Naive thymus-derived CD4-positive, alpha-beta T cell (primary cell): ENCODE data around the gene TGOLN2. TPM values are rescaled to one million over a fixed set of nuclear protein-coding genes. Genes with fewer than 3 reads are reported as not detected.
A peak's percentile ranks its signal among the peaks of the same experiment; 100 is the strongest.
"Not testable (repeated sequence)": the region's sequence is repeated elsewhere in the genome, so short reads cannot be mapped to it uniquely, and the experiment has no call there.

ENCODE experiments used
- ATAC-seq: fragments of 150-1000 bp; cut with Tn5 transposase; 2 replicates; pipeline ENCODE4 v1.10.0; 2021; ENCODE audit warnings: mild to moderate bottlenecking, moderate library complexity
- CTCF ChIA-PET: fragments of 350-600 bp; sonication (Branson Sonifier 250); formaldehyde crosslinking; loops from one replicate; lab custom pipeline; 2021; ENCODE audit warnings: antibody characterized with exemption; lab: Charles Lee
- POLR2A ChIA-PET: fragments of 350-600 bp; sonication (Branson Sonifier 250); formaldehyde crosslinking; loops from one replicate; lab custom pipeline; 2021; ENCODE audit warnings: antibody characterized with exemption, inconsistent platforms; lab: Charles Lee
- DNase-seq, 9 donors: peaks; one replicate each; pipeline versions ENCODE4 v3.0.0 to v3.0.0-alpha.2; 2020 to 2022; ENCODE audit warnings: mixed read lengths in 1 of 9
- H3K27ac ChIP-seq: one replicate; pipeline ENCODE4 v1.7.0; 2013; ENCODE audit warnings: mild to moderate bottlenecking, low read depth, low read length, moderate library complexity
- H3K27me3 ChIP-seq, 2 donors: one replicate each; pipeline ENCODE4 v1.7.0; 2013; ENCODE audit warnings: low read length in 2 of 2, mild to moderate bottlenecking in 2 of 2, moderate library complexity in 2 of 2; ENCODE audit not compliant: control insufficient read depth in 2 of 2, insufficient read depth in 2 of 2
- H3K36me3 ChIP-seq, 3 experiments: 1 replicate in 2 of 3; 2 replicates in 1 of 3; pipeline ENCODE4 v1.7.0; 2013; ENCODE audit warnings: low read length in 3 of 3, mild to moderate bottlenecking in 3 of 3, moderate library complexity in 1 of 3; ENCODE audit not compliant: insufficient read depth in 3 of 3, control insufficient read depth in 2 of 3
- H3K4me1 ChIP-seq, 2 donors: one replicate each; pipeline ENCODE4 v1.7.0; 2013; ENCODE audit warnings: low read length in 2 of 2, mild to moderate bottlenecking in 2 of 2, moderate library complexity in 1 of 2; ENCODE audit not compliant: control insufficient read depth in 2 of 2, insufficient read depth in 2 of 2
- H3K4me3 ChIP-seq: 2 replicates; pipeline ENCODE4 v1.7.0; 2013; ENCODE audit warnings: mild to moderate bottlenecking, low read length
- H3K9me3 ChIP-seq, 3 experiments: 1 replicate in 2 of 3; 2 replicates in 1 of 3; pipeline ENCODE4 v1.7.0; 2013; ENCODE audit warnings: low read length in 3 of 3; ENCODE audit not compliant: control insufficient read depth in 2 of 3
- H3K27ac Mint-ChIP-seq, 9 donors: one replicate each; pipeline ENCODE4 v1.8.0; 2020 to 2022; ENCODE audit warnings: mixed read lengths in 9 of 9, mild to moderate bottlenecking in 8 of 9, moderate library complexity in 5 of 9, inconsistent platforms in 2 of 9
- H3K27me3 Mint-ChIP-seq, 5 donors: one replicate each; pipeline ENCODE4 v1.8.0; 2021 to 2022; ENCODE audit warnings: mixed read lengths in 5 of 5, mild to moderate bottlenecking in 1 of 5
- H3K36me3 Mint-ChIP-seq, 5 donors: one replicate each; pipeline ENCODE4 v1.8.0; 2020 to 2022; ENCODE audit warnings: mixed read lengths in 5 of 5, mild to moderate bottlenecking in 3 of 5, inconsistent platforms in 1 of 5
- H3K4me1 Mint-ChIP-seq, 7 donors: one replicate each; pipeline ENCODE4 v1.8.0; 2020 to 2022; ENCODE audit warnings: mixed read lengths in 7 of 7, mild to moderate bottlenecking in 3 of 7, inconsistent platforms in 1 of 7
- H3K4me3 Mint-ChIP-seq, 10 donors: one replicate each; pipeline ENCODE4 v1.8.0; 2020 to 2022; ENCODE audit warnings: mild to moderate bottlenecking in 10 of 10, mixed read lengths in 10 of 10, moderate library complexity in 6 of 10, inconsistent platforms in 2 of 10
- H3K9me3 Mint-ChIP-seq, 11 donors: one replicate each; pipeline ENCODE4 v1.8.0; 2020 to 2022; ENCODE audit warnings: mixed read lengths in 11 of 11, mild to moderate bottlenecking in 4 of 11, inconsistent platforms in 1 of 11, moderate library complexity in 1 of 11
- intact Hi-C, 2 donors: fragments of 100-400 bp; cut with micrococcal nuclease; formaldehyde crosslinking; loops; one replicate each; pipeline ENCODE4 v1.15.1; 2023
- polyA plus RNA-seq, 2 donors: library from polyadenylated mRNA; unstranded; fragments of 300-500 nt; fragmentation: Illumina TruSeq; gene quantifications; one replicate each; pipeline ENCODE4 v1.2.3, GENCODE V29; 2021
- total RNA-seq, 6 experiments: library from RNA in 5 of 6; stranded (reverse) in 5 of 6; gene quantifications; 1 replicate in 5 of 6; 2 replicates in 1 of 6; pipeline ENCODE4 v1.2.3 and lab custom pipeline; 2021 to 2026

Gene TGOLN2
- total and polyA plus RNA-seq, 7 experiments from 2014 or later, result 75.7 to 200 (median 145) TPM

GRCh38 chr2:85343207-85343895, 15.6 kb upstream of the TGOLN2 start:
- H3K27ac Mint-ChIP-seq, H3K4me3 Mint-ChIP-seq, H3K27ac ChIP-seq, H3K4me1 Mint-ChIP-seq, intact Hi-C loops, H3K4me3 ChIP-seq, CTCF ChIA-PET, H3K4me1 ChIP-seq, H3K9me3 ChIP-seq, H3K27me3 ChIP-seq, DNase-seq, H3K9me3 Mint-ChIP-seq: not testable (repeated sequence)
- ATAC-seq, result peak; percentile 21
- POLR2A ChIA-PET, result interaction anchor here (2.6 to 14.5 kb wide), 2 partner anchors 10 to 15 kb away, joined by 8 to 211 read pairs; partner anchors contain the start of genes ELMOD3, RETSAT and TGOLN2
- peaks cover 0 to 44% (median 0%) of the 10 kb centered on the region in 3 experiments for H3K36me3 ChIP-seq
- Mint-ChIP-seq H3K27me3 (peaks cover 0 to 10% (median 0%) of the 10 kb centered on the region in 5 donors), H3K36me3 (peaks cover 8 to 39% (median 15%) of the 10 kb centered on the region in 5 donors)

GRCh38 chr2:85342156-85342555, 14.4 kb upstream of the TGOLN2 start:
- H3K4me1 Mint-ChIP-seq, result no peaks in the 10 kb centered on the region
- H3K36me3 Mint-ChIP-seq, result peaks cover 4 to 31% (median 8%) of the 10 kb centered on the region in 5 donors

GRCh38 chr2:85341269-85342029, 13.7 kb upstream of the TGOLN2 start:
- CTCF ChIA-PET, result no interaction called here
- Mint-ChIP-seq H3K4me1 (no peaks in the 10 kb centered on the region), H3K27ac (no peak overlapping the region), H3K27me3 (peaks cover 0 to 19% (median 0%) of the 10 kb centered on the region in 5 donors), H3K9me3 (no peaks in the 10 kb centered on the region), H3K36me3 (peaks cover 4 to 25% (median 8%) of the 10 kb centered on the region in 5 donors), H3K4me3 (no peak overlapping the region)
- POLR2A ChIA-PET, result interaction anchor here (1.0 to 2.6 kb wide), 4 partner anchors 12 to 29 kb away, joined by 3 to 8 read pairs (median 4); partner anchors contain the start of genes ELMOD3, RETSAT and TGOLN2
- Histone ChIP-seq H3K4me3 (no peak overlapping the region), H3K9me3 (no peaks in the 10 kb centered on the region), H3K27me3 (no peaks in the 10 kb centered on the region), H3K27ac (no peak overlapping the region), H3K4me1 (no peaks in the 10 kb centered on the region), H3K36me3 (peaks cover 0 to 29% (median 0%) of the 10 kb centered on the region in 3 experiments)
- ATAC-seq (no peak), DNase-seq (no peak)
- intact Hi-C loops, result no loop called here

More at GRCh38 chr2:85342156-85342555, 14.4 kb upstream of the TGOLN2 start:
- H3K4me1 ChIP-seq, result no peaks in the 10 kb centered on the region
- no peak for ATAC-seq
- H3K9me3 Mint-ChIP-seq, result no peaks in the 10 kb centered on the region
- no peak overlapping the region for H3K4me3 ChIP-seq
- DNase-seq, result no peak
- H3K27me3 Mint-ChIP-seq, result peaks cover 0 to 17% (median 0%) of the 10 kb centered on the region in 5 donors
- no peak overlapping the region for H3K27ac ChIP-seq
- no peaks in the 10 kb centered on the region for H3K27me3 ChIP-seq
- no peak overlapping the region for H3K4me3 Mint-ChIP-seq
- peak overlapping the region in 1 of 9 donors; percentile 67 for H3K27ac Mint-ChIP-seq
- H3K36me3 ChIP-seq, result peaks cover 0 to 36% (median 0%) of the 10 kb centered on the region in 3 experiments
- ChIA-PET POLR2A (interaction anchor here (1.0 to 2.6 kb wide), 4 partner anchors 11 to 28 kb away, joined by 3 to 8 read pairs (median 4); partner anchors contain the start of genes ELMOD3, RETSAT and TGOLN2), CTCF (no interaction called here)
- intact Hi-C loops, result no loop called here
- no peaks in the 10 kb centered on the region for H3K9me3 ChIP-seq

- peaks cover 4 to 20% (median 8%) of the 10 kb centered on the region in 5 donors for H3K36me3 Mint-ChIP-seq
- peaks cover 0 to 18% (median 0%) of the 10 kb centered on the region in 3 experiments for H3K36me3 ChIP-seq
- no peaks in the 10 kb centered on the region for H3K4me1 Mint-ChIP-seq
- intact Hi-C loops, result no loop called here
- no peaks in the 10 kb centered on the region for H3K9me3 ChIP-seq
- H3K27me3 ChIP-seq, result no peaks in the 10 kb centered on the region
- H3K4me3 ChIP-seq, result no peak overlapping the region
- no peak for ATAC-seq
- ChIA-PET CTCF (no interaction called here), POLR2A (interaction anchor here (0.9 to 1.1 kb wide), 2 partner anchors 21 to 33 kb away, joined by 3 read pairs; no protein-coding TSS in a partner anchor)
- H3K4me1 ChIP-seq, result no peaks in the 10 kb centered on the region
- no peaks in the 10 kb centered on the region for H3K9me3 Mint-ChIP-seq
- no peak overlapping the region for H3K27ac Mint-ChIP-seq
- no peak overlapping the region for H3K27ac ChIP-seq
- peaks cover 0 to 22% (median 0%) of the 10 kb centered on the region in 5 donors for H3K27me3 Mint-ChIP-seq
- no peak for DNase-seq
- H3K4me3 Mint-ChIP-seq, result no peak overlapping the region
These were observed 12.5 kb upstream of the TGOLN2 start for GRCh38 chr2:85340034-85340892.

GRCh38 chr2:85334928-85335327, 7.1 kb upstream of the TGOLN2 start:
- Histone ChIP-seq H3K4me1 (no peaks in the 10 kb centered on the region), H3K4me3 (no peak overlapping the region), H3K36me3 (no peaks in the 10 kb centered on the region), H3K9me3 (no peaks in the 10 kb centered on the region), H3K27me3 (no peaks in the 10 kb centered on the region), H3K27ac (no peak overlapping the region)
- ChIA-PET CTCF (no interaction called here), POLR2A (no interaction called here)
- Mint-ChIP-seq H3K27me3 (peaks cover 0 to 22% (median 0%) of the 10 kb centered on the region in 5 donors), H3K27ac (no peak overlapping the region), H3K9me3 (no peaks in the 10 kb centered on the region), H3K36me3 (peaks cover 0 to 2% (median 0%) of the 10 kb centered on the region in 5 donors), H3K4me3 (peak overlapping the region in 1 of 10 donors; percentile 38), H3K4me1 (peaks cover 0 to 6% (median 0%) of the 10 kb centered on the region in 7 donors)
- ATAC-seq (no peak), DNase-seq (no peak)
- intact Hi-C loops, result no loop called here

- CTCF ChIA-PET, H3K36me3 Mint-ChIP-seq, DNase-seq, H3K27ac ChIP-seq, H3K9me3 ChIP-seq, H3K27me3 ChIP-seq, H3K4me3 Mint-ChIP-seq, intact Hi-C loops, H3K9me3 Mint-ChIP-seq, ATAC-seq, H3K4me3 ChIP-seq, H3K36me3 ChIP-seq, H3K4me1 ChIP-seq, H3K27ac Mint-ChIP-seq: not testable (repeated sequence)
- Mint-ChIP-seq H3K27me3 (peaks cover 0 to 16% (median 0%) of the 10 kb centered on the region in 5 donors), H3K4me1 (peaks cover 4 to 13% (median 7%) of the 10 kb centered on the region in 7 donors)
- POLR2A ChIA-PET, result interaction anchor here (11.4 kb wide), 1 partner anchor 17 kb away, joined by 211 read pairs; the partner anchor contains the start of genes ELMOD3 and RETSAT
These were observed 6.1 kb upstream of the TGOLN2 start for GRCh38 chr2:85333877-85334276.
